Vagina (tissue), 2 donors: ENCODE measurements around the gene IRF5.

Experiments
- POLR2A ChIP-seq, 2 donors: fragments of 450-650 bp; IDR thresholded peaks; one replicate each; pipeline ENCODE4 v1.6.1; 2017; ENCODE audit warnings: antibody characterized with exemption in 2 of 2, mild to moderate bottlenecking in 2 of 2, moderate library complexity in 2 of 2
- POLR2AphosphoS5 ChIP-seq, 2 donors: sonication (generic); formaldehyde crosslinking; IDR thresholded peaks; one replicate each; pipeline ENCODE4 v1.9.0; 2017; ENCODE audit warnings: antibody characterized with exemption in 2 of 2, mild to moderate bottlenecking in 2 of 2, low read depth in 1 of 2; ENCODE audit not compliant: insufficient read depth in 1 of 2
- TF ChIP-seq, protein P1 (sequence below), 3 experiments: fragments of 450-650 bp in 2 of 3; fragments of 200-600 bp in 1 of 3; sonication (generic) in 1 of 3; IDR thresholded peaks; one replicate each; pipeline ENCODE4 v1.5.1; 2017 to 2019; ENCODE audit warnings: antibody characterized with exemption in 3 of 3, mild to moderate bottlenecking in 2 of 3, moderate library complexity in 2 of 3

DNA sequence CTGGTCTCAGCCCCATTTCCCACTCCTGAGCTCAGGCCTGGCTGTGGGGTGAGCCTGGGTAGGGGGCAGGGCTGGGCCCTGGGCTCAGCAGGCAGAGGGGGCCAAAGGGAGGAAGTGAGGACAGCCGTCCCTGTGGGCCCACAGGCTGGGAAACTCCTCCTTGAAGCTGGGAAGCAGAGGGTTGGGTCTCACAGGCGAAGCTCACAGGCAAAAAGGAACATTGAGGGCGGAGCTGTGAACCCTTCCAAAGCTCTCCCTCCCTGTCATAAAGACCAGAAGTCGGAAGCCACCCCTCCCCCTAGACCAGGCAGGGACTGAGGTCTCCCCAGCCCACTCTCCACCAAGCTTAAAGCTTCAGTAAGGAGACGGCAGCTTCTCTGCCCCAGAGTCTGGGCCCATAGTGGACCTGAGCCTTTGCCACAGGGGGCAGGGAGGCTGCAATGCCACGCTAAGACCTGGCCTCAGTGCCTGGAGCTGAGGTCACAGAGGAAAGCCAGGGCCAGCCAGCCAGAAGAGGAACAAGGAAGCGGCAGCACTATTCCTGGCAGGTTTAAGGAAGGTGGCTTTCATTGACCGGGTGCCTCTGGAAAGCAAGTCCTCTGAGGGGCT lies 26.2 kb upstream of the IRF5 start:
- TF ChIP-seq, protein P1, sequence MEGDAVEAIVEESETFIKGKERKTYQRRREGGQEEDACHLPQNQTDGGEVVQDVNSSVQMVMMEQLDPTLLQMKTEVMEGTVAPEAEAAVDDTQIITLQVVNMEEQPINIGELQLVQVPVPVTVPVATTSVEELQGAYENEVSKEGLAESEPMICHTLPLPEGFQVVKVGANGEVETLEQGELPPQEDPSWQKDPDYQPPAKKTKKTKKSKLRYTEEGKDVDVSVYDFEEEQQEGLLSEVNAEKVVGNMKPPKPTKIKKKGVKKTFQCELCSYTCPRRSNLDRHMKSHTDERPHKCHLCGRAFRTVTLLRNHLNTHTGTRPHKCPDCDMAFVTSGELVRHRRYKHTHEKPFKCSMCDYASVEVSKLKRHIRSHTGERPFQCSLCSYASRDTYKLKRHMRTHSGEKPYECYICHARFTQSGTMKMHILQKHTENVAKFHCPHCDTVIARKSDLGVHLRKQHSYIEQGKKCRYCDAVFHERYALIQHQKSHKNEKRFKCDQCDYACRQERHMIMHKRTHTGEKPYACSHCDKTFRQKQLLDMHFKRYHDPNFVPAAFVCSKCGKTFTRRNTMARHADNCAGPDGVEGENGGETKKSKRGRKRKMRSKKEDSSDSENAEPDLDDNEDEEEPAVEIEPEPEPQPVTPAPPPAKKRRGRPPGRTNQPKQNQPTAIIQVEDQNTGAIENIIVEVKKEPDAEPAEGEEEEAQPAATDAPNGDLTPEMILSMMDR (IDR thresholded peaks at IDR 0.05) = no peak
- TF ChIP-seq POLR2A (IDR thresholded peaks at IDR 0.05) (no peak), POLR2AphosphoS5 (IDR thresholded peaks at IDR 0.05; ENCODE audit: insufficient read depth in 1 of 2, low read depth in 1 of 2) (no peak)
